HPDE6-E6E7 (cell line): ENCODE measurements around the gene GXYLT2.

ENCODE experiments used
- DNase-seq: peaks from one replicate; pipeline ENCODE4 v3.0.0; 2011; ENCODE audit warnings: missing footprints; ENCODE audit errors: extremely low spot score

Gene GXYLT2

GRCh38 chr3:73018298-73018697 lies 130.5 kb downstream of the GXYLT2 start:
- DNase-seq: no peak

- DNase-seq: no peak
Observed at GRCh38 chr3:73018790-73019441, 131.1 kb downstream of the GXYLT2 start.

GRCh38 chr3:73021301-73021835 lies 133.5 kb downstream of the GXYLT2 start:
- DNase-seq: no peak

- no peak for DNase-seq
Observed at GRCh38 chr3:73024836-73025235, 137.0 kb downstream of the GXYLT2 start.

GRCh38 chr3:73026111-73026759 lies 138.4 kb downstream of the GXYLT2 start:
- no peak for DNase-seq
